ENCODE results near the gene C6orf132.
"Not testable (repeated sequence)": the region's sequence is repeated elsewhere in the genome, so short reads cannot be mapped to it uniquely, and the experiment has no call there.

C6orf132 gene

GRCh38 chr6:42154461-42155209 lies 12.2 kb upstream of the C6orf132 start:
- DNase-seq (ENCODE audit: low read depth) = no peak
- TF ChIP-seq, protein P1, sequence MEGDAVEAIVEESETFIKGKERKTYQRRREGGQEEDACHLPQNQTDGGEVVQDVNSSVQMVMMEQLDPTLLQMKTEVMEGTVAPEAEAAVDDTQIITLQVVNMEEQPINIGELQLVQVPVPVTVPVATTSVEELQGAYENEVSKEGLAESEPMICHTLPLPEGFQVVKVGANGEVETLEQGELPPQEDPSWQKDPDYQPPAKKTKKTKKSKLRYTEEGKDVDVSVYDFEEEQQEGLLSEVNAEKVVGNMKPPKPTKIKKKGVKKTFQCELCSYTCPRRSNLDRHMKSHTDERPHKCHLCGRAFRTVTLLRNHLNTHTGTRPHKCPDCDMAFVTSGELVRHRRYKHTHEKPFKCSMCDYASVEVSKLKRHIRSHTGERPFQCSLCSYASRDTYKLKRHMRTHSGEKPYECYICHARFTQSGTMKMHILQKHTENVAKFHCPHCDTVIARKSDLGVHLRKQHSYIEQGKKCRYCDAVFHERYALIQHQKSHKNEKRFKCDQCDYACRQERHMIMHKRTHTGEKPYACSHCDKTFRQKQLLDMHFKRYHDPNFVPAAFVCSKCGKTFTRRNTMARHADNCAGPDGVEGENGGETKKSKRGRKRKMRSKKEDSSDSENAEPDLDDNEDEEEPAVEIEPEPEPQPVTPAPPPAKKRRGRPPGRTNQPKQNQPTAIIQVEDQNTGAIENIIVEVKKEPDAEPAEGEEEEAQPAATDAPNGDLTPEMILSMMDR (conservative IDR thresholded peaks at IDR 0.05; ENCODE audit: control insufficient read depth, insufficient read depth, low read depth, low read length) = no peak
- H3K4me3 ChIP-seq (ENCODE audit: control insufficient read depth, low read depth, low read length) = no peak overlapping the region

GRCh38 chr6:42153921-42154320 lies 11.5 kb upstream of the C6orf132 start:
- DNase-seq (ENCODE audit: low read depth) = no peak
- TF ChIP-seq, protein P1 (conservative IDR thresholded peaks at IDR 0.05; ENCODE audit: control insufficient read depth, insufficient read depth, low read depth, low read length) = no peak
- no peak overlapping the region for H3K4me3 ChIP-seq (ENCODE audit: control insufficient read depth, low read depth, low read length)

- DNase-seq (ENCODE audit: low read depth); H3K4me3 ChIP-seq (ENCODE audit: control insufficient read depth, low read depth, low read length): not testable (repeated sequence)
Observed at GRCh38 chr6:42152528-42153213, 10.3 kb upstream of the C6orf132 start.

GRCh38 chr6:42152024-42152423 lies 9.6 kb upstream of the C6orf132 start:
- no peak overlapping the region for H3K4me3 ChIP-seq (ENCODE audit: control insufficient read depth, low read depth, low read length)
- TF ChIP-seq, protein P1 (conservative IDR thresholded peaks at IDR 0.05; ENCODE audit: control insufficient read depth, insufficient read depth, low read depth, low read length) = no peak
- DNase-seq (ENCODE audit: low read depth) = no peak

DNA sequence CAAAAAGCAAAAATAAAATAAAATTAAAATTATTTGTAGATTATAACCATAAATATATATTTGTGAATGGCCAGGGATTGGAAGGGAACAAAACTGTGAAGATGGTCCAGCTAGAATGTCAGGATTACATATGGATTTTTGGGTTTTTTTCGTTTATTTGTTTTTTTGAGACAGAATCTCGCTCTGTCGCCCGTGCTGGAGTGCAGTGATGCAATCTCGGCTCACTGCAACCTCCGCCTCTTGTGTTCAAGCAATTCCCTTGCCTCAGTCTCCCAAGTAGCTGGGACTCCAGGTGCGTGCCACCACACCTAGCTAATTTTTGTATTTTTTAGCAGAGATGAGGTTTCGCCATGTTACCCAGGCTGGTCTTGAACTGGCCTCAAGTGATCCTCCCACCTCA lies 7.8 kb upstream of the C6orf132 start:
- no peak for DNase-seq (ENCODE audit: low read depth)
- H3K4me3 ChIP-seq (ENCODE audit: control insufficient read depth, low read depth, low read length) = no peak overlapping the region
- TF ChIP-seq, protein P1 (conservative IDR thresholded peaks at IDR 0.05; ENCODE audit: control insufficient read depth, insufficient read depth, low read depth, low read length) = no peak

DNA sequence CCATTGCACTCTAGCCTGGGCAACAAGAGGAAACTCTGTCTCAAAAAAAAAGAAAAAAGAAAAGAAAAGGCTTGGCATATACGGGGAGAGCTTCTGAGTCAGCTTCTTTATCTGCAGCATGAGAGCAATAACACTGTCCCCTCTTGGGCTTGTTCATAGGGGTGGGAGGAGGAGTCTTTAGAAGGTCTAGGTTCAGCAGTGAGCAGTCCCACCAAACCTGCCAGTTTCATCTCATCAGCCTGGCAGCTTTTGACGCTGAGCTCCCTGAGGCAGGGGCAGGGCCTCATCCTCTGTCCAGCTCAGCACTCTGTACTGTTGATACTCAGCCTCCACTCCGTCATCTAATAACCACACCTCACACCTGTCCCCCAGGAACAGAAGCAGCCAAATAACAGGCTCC lies 5.6 kb upstream of the C6orf132 start:
- DNase-seq (ENCODE audit: low read depth) = no peak
- no peak overlapping the region for H3K4me3 ChIP-seq (ENCODE audit: control insufficient read depth, low read depth, low read length)
- TF ChIP-seq, protein P1 (conservative IDR thresholded peaks at IDR 0.05; ENCODE audit: control insufficient read depth, insufficient read depth, low read depth, low read length) = no peak

- TF ChIP-seq, protein P1 (conservative IDR thresholded peaks at IDR 0.05; ENCODE audit: control insufficient read depth, insufficient read depth, low read depth, low read length) = no peak
- DNase-seq (ENCODE audit: low read depth) = no peak
- H3K4me3 ChIP-seq (ENCODE audit: control insufficient read depth, low read depth, low read length) = no peak overlapping the region
Observed at GRCh38 chr6:42147138-42147562, 4.7 kb upstream of the C6orf132 start.
